Measurements from ENCODE around the gene ANKRD26. TPM values are rescaled to one million over a fixed set of nuclear protein-coding genes. Genes with fewer than 3 reads are reported as not detected.

Gene ANKRD26
- total and polyA plus RNA-seq, 2 donors (not counting 3 experiments of a cell fraction or from before 2014, with no cell fraction given) = 1.0 to 9.5 TPM

DNA sequence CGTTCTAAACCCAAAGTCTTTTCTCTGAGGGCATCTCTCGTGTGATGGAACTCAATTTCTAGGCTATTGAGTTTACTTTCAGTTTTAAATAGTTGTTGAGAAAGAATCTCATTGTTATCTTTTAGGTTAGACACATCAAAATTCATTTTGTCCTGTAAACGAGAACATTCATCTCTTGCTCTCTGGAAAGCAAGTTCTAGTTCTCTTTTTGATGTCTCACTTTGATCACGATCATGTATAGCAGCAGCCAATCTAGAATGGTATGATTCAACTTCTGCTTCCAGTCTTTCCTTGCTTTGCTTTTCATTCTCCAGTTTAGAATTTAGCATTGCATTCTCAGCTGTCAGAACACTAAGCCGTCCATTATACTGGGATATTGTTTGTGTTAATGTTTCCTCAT is 65.1 kb downstream of the ANKRD26 start:
- H3K79me2 ChIP-seq (ENCODE audit: control insufficient read depth, insufficient read depth, low read length) = no peaks in the 10 kb centered on the region
- TF ChIP-seq GATA2 (IDR thresholded peaks at IDR 0.05; ENCODE audit: insufficient read depth, insufficient read length, low read depth, low read length) (no peak), POLR2AphosphoS5 (IDR thresholded peaks at IDR 0.05; ENCODE audit: insufficient read depth, low read depth, low read length) (no peak), CTCF (IDR thresholded peaks at IDR 0.05; ENCODE audit: extremely low read depth in 1 of 2, insufficient read depth in 1 of 2, low read depth in 1 of 2, low read length in 2 of 2) (no peak), FOS (IDR thresholded peaks at IDR 0.05; ENCODE audit: borderline replicate concordance, insufficient read depth, low read length) (no peak), EZH2 (IDR thresholded peaks at IDR 0.05; ENCODE audit: borderline replicate concordance, low read depth, low read length, severe bottlenecking) (no peak), JUN (IDR thresholded peaks at IDR 0.05; ENCODE audit: borderline replicate concordance, insufficient read depth, insufficient read length, low read depth) (no peak), MYC (IDR thresholded peaks at IDR 0.05; ENCODE audit: low read depth, low read length) (no peak), POLR2A (IDR thresholded peaks at IDR 0.05; ENCODE audit: low read depth, low read length) (no peak)
- TF ChIP-seq, protein P1, sequence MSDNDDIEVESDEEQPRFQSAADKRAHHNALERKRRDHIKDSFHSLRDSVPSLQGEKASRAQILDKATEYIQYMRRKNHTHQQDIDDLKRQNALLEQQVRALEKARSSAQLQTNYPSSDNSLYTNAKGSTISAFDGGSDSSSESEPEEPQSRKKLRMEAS (IDR thresholded peaks at IDR 0.05; ENCODE audit: insufficient read depth, insufficient read length) = no peak
- DNase-seq (ENCODE audit: low read depth, low spot score) (no peak), FAIRE-seq (no peak)
- ChIA-PET POLR2A (no interaction called here), CTCF (no interaction called here)
- no peaks in the 10 kb centered on the region for H3K4me1 ChIP-seq (ENCODE audit: control insufficient read depth, extremely low read depth, insufficient read depth, low read length)
- peaks cover 0 to 8% of the 10 kb centered on the region in 2 experiments for H3K36me3 ChIP-seq (ENCODE audit: control insufficient read depth in 2 of 2, extremely low read depth in 1 of 2, insufficient read depth in 2 of 2, low read length in 2 of 2)
- H2AFZ ChIP-seq (ENCODE audit: low read depth, low read length) = no peak overlapping the region
- intact Hi-C loops (cut with micrococcal nuclease) = no loop called here
- H3K27ac ChIP-seq (ENCODE audit: insufficient read depth, low read depth, low read length) = no peak overlapping the region
- no peak overlapping the region for H3K9ac ChIP-seq (replicated peaks; ENCODE audit: extremely low read depth, insufficient read depth, low read length)
- no peak overlapping the region for H3K4me3 ChIP-seq (replicated peaks in 1 of 3; ENCODE audit: insufficient read depth in 1 of 3, low read depth in 1 of 3, low read length in 3 of 3)
- no peaks in the 10 kb centered on the region for H4K20me1 ChIP-seq (replicated peaks; ENCODE audit: control insufficient read depth, extremely low read depth, insufficient read depth, low read length)
- no peaks in the 10 kb centered on the region for H3K9me1 ChIP-seq (replicated peaks; ENCODE audit: control insufficient read depth, extremely low read depth, insufficient read depth, low read length)
- no peaks in the 10 kb centered on the region for H3K9me3 ChIP-seq (replicated peaks; ENCODE audit: control insufficient read depth, insufficient read depth, low read length)
- BruUV-seq (replicated peaks) = no TSS peak
- no peak overlapping the region for H3K4me2 ChIP-seq (ENCODE audit: insufficient read depth, low read length)
- dilution Hi-C loops (cut with MboI; ENCODE audit: extremely low pct_ligation_motif_present, low sequenced_read_pairs) = no loop called here
- no peaks in the 10 kb centered on the region for H3K27me3 ChIP-seq (ENCODE audit: control insufficient read depth in 2 of 2, insufficient read depth in 2 of 2, low read length in 2 of 2)
